Measurements from ENCODE around the gene LARGE1.
"Not testable (repeated sequence)": the region's sequence is repeated elsewhere in the genome, so short reads cannot be mapped to it uniquely, and the experiment has no call there.

LARGE1 gene

GRCh38 chr22:33476716-33477115 lies 443.6 kb downstream of the LARGE1 start:
- no peak for DNase-seq (ENCODE audit: low read depth, low spot score)

GRCh38 chr22:33476206-33476605 lies 444.1 kb downstream of the LARGE1 start:
- no peak for DNase-seq (ENCODE audit: low read depth, low spot score)

- no peak for DNase-seq (ENCODE audit: low read depth, low spot score)
Measured at GRCh38 chr22:33474587-33474986, 445.7 kb downstream of the LARGE1 start.

GRCh38 chr22:33472462-33473344 lies 447.6 kb downstream of the LARGE1 start:
- no peak for DNase-seq (ENCODE audit: low read depth, low spot score)

- DNase-seq (ENCODE audit: low read depth, low spot score), result no peak
Measured at GRCh38 chr22:33470456-33470855, 449.8 kb downstream of the LARGE1 start.

- no peak for DNase-seq (ENCODE audit: low read depth, low spot score)
Measured at GRCh38 chr22:33467620-33468095, 452.6 kb downstream of the LARGE1 start.

- DNase-seq (ENCODE audit: low read depth, low spot score), result no peak
Measured at GRCh38 chr22:33467080-33467479, 453.2 kb downstream of the LARGE1 start.

GRCh38 chr22:33465554-33465953 lies 454.7 kb downstream of the LARGE1 start:
- DNase-seq (ENCODE audit: low read depth, low spot score), result no peak

GRCh38 chr22:33464698-33465097 lies 455.6 kb downstream of the LARGE1 start:
- no peak for DNase-seq (ENCODE audit: low read depth, low spot score)

- DNase-seq (ENCODE audit: low read depth, low spot score), result no peak
Measured at GRCh38 chr22:33461698-33462434, 458.4 kb downstream of the LARGE1 start.

GRCh38 chr22:33461245-33461644 lies 459.0 kb downstream of the LARGE1 start:
- DNase-seq (ENCODE audit: low read depth, low spot score), result not testable (repeated sequence)

- DNase-seq (ENCODE audit: low read depth, low spot score), result no peak
Measured at GRCh38 chr22:33459137-33459536, 461.1 kb downstream of the LARGE1 start.

- DNase-seq (ENCODE audit: low read depth, low spot score), result no peak
Measured at GRCh38 chr22:33456511-33456910, 463.8 kb downstream of the LARGE1 start.

GRCh38 chr22:33455036-33455435 lies 465.2 kb downstream of the LARGE1 start:
- no peak for DNase-seq (ENCODE audit: low read depth, low spot score)

GRCh38 chr22:33451866-33452469 lies 468.3 kb downstream of the LARGE1 start:
- no peak for DNase-seq (ENCODE audit: low read depth, low spot score)

GRCh38 chr22:33450756-33451155 lies 469.5 kb downstream of the LARGE1 start:
- no peak for DNase-seq (ENCODE audit: low read depth, low spot score)

GRCh38 chr22:33447733-33448132 lies 472.5 kb downstream of the LARGE1 start:
- no peak for DNase-seq (ENCODE audit: low read depth, low spot score)

GRCh38 chr22:33443683-33444082 lies 476.6 kb downstream of the LARGE1 start:
- no peak for DNase-seq (ENCODE audit: low read depth, low spot score)

GRCh38 chr22:33440756-33441155 lies 479.5 kb downstream of the LARGE1 start:
- DNase-seq (ENCODE audit: low read depth, low spot score), result no peak

- no peak for DNase-seq (ENCODE audit: low read depth, low spot score)
Measured at GRCh38 chr22:33438273-33438672, 482.0 kb downstream of the LARGE1 start.

GRCh38 chr22:33431300-33431699 lies 489.0 kb downstream of the LARGE1 start:
- DNase-seq (ENCODE audit: low read depth, low spot score), result no peak

GRCh38 chr22:33429281-33429680 lies 491.0 kb downstream of the LARGE1 start:
- no peak for DNase-seq (ENCODE audit: low read depth, low spot score)
